ENCODE measurements around the gene HMG20A.

DNA sequence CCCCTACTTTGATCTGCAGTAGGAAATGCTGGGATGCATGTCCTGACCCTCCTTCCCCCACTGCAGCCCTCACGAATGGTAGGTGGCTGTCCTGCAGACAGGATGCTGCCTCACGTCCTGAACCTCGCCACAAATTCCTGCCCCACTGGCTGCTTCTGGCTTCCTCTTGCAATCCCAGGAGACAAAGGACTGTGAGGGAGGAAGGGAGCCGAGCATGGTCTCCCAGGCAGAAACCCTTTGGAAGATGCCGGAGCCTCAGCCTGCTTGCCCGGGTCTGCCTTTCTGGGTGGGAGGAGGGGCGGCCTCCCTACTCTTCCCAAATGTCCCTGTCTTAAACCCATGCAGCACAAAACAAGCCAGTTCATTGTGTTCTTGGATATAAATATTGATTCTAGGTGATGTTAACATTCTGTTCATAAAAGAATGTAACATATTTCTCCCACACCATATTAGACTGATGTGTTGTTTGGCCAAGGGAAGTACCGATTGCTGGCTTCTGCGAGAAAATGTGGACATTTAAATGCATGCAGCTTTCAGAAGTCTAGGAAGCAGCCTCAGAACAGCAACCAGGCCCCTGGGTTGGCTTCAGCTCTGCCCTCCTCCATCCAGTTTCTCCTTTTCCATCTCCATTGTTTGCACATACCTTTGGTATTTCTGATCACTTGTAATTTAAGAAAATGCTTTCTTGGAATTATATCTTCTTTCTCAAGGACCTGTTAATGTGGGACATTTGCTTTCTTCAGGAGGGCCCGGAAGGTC is 75.3 kb downstream of the HMG20A start:
- TF ChIP-seq POLR2A (IDR thresholded peaks at IDR 0.05; ENCODE audit: low read depth, low read length) (no peak), POLR2AphosphoS5 (IDR thresholded peaks at IDR 0.05; ENCODE audit: low read depth, low read length) (no peak)

All from GM12892 (cell line).